Hindlimb muscle (tissue), 1 donor: ENCODE measurements around the gene PEX14. TPM values are rescaled to one million over a fixed set of nuclear protein-coding genes. Genes with fewer than 3 reads are reported as not detected.
"Not testable (repeated sequence)": the region's sequence is repeated elsewhere in the genome, so short reads cannot be mapped to it uniquely, and the experiment has no call there.

Experiments
- DNase-seq: peaks from one replicate; pipeline ENCODE4 v3.0.0-alpha.2; 2013
- polyA plus RNA-seq: library from polyadenylated mRNA; unstranded; fragments of 120-200 nt; gene quantifications from one replicate; pipeline ENCODE4 v1.2.1, GENCODE V29; 2013; ENCODE audit not compliant: insufficient read length

PEX14 gene
- polyA plus RNA-seq, 1 donor = 16.6 TPM

GRCh38 chr1:10450836-10451235 lies 23.9 kb upstream of the PEX14 start:
- DNase-seq = no peak

- no peak for DNase-seq
Measured at GRCh38 chr1:10451287-10451686, 23.5 kb upstream of the PEX14 start.

GRCh38 chr1:10456048-10456447 lies 18.7 kb upstream of the PEX14 start:
- no peak for DNase-seq

- DNase-seq = no peak
Measured at GRCh38 chr1:10456661-10457060, 18.1 kb upstream of the PEX14 start.

- DNase-seq = not testable (repeated sequence)
Measured at GRCh38 chr1:10457462-10457861, 17.3 kb upstream of the PEX14 start.

GRCh38 chr1:10457875-10458274 lies 16.9 kb upstream of the PEX14 start:
- no peak for DNase-seq

GRCh38 chr1:10459184-10459583 lies 15.6 kb upstream of the PEX14 start:
- no peak for DNase-seq

GRCh38 chr1:10467078-10467477 lies 7.7 kb upstream of the PEX14 start:
- DNase-seq = no peak

GRCh38 chr1:10470043-10470442 lies 4.7 kb upstream of the PEX14 start:
- DNase-seq = no peak

- no peak for DNase-seq
Measured at GRCh38 chr1:10471411-10472219, 3.1 kb upstream of the PEX14 start.

GRCh38 chr1:10472220-10473144 lies 2.3 kb upstream of the PEX14 start, which contains the start of gene DFFA:
DFFA (minus strand) TSS chr1:10472529; CDS start chr1:10472458, 71 bp downstream.
- DNase-seq = peak; percentile 95

GRCh38 chr1:10473145-10473765 lies 1.5 kb upstream of the PEX14 start:
- DNase-seq = no peak

- not testable (repeated sequence) for DNase-seq
Measured at GRCh38 chr1:10474309-10474612, 489 bp upstream of the PEX14 start.

GRCh38 chr1:10475510-10475909 lies 760 bp downstream of the PEX14 start:
- no peak for DNase-seq

GRCh38 chr1:10479296-10479695 lies 4.5 kb downstream of the PEX14 start:
- no peak for DNase-seq

- no peak for DNase-seq
Measured at GRCh38 chr1:10480614-10481013, 5.9 kb downstream of the PEX14 start.

GRCh38 chr1:10484521-10484920 lies 9.8 kb downstream of the PEX14 start:
- DNase-seq = no peak

- DNase-seq = no peak
Measured at GRCh38 chr1:10489291-10490055, 14.7 kb downstream of the PEX14 start.

GRCh38 chr1:10490286-10490970 lies 15.7 kb downstream of the PEX14 start:
- DNase-seq = no peak

GRCh38 chr1:10494418-10494753 lies 19.6 kb downstream of the PEX14 start:
- DNase-seq = no peak

- DNase-seq = peak; percentile 53
Measured at GRCh38 chr1:10494754-10495474, 20.2 kb downstream of the PEX14 start.
